HG03159 (cell line): ENCODE data around the gene OR8B4.
A peak's percentile ranks its signal among the peaks of the same experiment; 100 is the strongest.
"Not testable (repeated sequence)": the region's sequence is repeated elsewhere in the genome, so short reads cannot be mapped to it uniquely, and the experiment has no call there.

Experiments
- ATAC-seq: cut with Tn5 transposase; IDR thresholded peaks from one replicate; pipeline ENCODE4 v1.9.1; 2021; ENCODE audit warnings: mild to moderate bottlenecking, moderate library complexity; ENCODE audit not compliant: unreplicated experiment

The OR8B4 gene

DNA sequence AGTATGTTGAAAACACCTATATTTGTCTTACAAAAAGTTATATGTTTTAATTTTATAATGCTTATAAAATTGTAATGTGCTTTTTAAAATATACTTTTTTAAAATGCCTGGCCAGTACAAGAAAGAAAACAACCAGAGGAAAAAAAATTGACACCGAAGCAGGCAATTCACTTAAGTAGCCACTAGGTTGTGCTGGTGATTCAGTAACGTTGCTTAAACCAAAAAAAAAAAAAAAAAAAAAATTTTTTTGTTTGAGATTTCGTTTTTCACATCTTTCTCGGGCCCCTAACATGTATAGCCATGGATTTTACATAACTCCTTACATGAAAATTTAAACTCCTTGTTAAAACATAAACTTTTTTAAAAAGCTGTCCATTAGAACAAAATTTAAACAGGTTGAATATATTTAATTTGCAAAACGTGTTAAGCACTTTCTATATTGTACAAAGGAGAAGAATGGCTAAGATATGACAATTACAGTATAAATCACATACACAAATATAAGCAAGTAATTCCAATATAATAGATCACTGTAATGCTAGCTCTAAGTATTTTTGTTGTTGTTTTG, 9.2 kb downstream of the OR8B4 start:
- peak; percentile 65 for ATAC-seq

DNA sequence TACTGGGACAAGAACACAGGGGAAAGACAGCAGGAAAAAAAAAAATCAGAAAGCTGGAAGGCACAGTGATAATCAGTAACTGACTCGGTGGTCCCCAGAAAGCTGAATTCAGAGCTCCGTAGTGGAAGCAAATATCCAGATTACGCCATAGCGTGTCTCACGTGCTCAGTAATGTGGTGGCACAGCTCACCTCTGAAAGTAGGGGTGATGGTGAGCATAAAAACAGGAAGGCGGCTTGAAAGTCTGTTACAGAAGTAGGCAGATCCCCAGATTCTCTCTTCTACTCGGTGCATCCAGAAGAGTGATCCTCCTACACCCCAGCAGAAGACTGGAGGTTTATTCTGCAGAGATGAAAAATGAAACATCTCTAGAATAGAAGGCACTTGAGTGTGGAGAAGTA, 14.8 kb downstream of the OR8B4 start:
- no peak for ATAC-seq

DNA sequence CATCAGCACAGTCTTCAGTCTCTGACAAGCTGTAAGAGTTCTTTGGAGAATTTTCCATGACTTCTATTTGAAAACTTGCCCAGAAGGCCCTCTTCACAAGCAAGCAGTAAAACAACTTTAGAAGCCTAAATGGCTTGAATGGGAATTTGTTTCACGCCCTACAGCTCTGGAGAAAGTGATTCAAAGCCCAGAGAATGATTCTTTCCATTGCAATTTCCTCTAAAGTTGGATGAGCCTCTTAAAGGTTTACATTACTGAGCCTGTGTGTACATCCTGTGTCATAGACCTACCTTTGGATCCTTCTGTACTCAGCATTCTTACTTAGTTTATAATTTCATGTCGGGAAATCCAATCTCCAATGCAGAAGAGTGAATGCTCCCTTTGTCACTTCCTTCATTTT, 19.1 kb downstream of the OR8B4 start:
- ATAC-seq, result no peak

DNA sequence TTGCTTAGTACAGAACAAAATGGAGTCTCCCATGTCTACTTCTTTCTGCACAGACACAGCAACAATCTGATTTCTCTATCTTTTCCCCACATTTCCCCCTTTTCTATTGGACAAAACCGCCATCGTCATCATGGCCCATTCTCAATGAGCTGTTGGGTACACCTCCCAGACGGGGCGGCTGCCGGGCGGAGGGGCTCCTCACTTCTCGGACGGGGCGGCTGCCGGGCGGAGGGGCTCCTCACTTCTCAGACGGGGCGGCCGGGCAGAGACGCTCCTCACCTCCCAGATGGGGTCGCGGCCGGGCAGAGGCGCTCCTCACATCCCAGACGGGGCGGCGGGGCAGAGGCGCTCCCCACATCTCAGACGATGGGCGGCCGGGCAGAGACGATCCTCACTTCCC, 21.5 kb downstream of the OR8B4 start:
- not testable (repeated sequence) for ATAC-seq

DNA sequence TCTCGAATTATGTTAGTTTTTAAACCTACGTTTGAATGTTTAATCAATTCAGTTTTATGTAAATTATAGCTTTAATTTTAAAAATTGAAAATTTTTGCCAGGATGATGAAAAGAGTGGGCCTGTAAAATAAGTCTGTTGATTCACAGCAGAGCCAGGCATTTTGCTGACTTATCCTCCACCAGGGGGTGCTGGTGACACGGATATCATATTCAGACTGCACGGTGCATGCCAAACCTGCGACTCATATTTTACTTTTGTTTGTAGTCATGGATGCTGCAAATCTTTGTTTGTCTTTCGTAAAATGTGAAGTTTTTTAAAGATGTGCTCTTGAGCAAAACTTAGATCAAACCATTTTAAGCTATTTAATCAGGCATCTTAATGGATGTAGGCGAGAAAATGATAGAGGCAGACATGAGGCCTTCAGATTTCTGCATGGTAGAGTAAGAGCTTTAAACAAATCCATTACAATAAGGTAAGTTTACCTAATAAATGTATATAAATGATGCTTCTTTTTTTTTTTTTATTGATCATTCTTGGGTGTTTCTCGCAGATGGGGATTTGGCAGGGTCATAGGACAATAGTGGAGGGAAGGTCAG, 22.2 kb downstream of the OR8B4 start:
- ATAC-seq, result peak; percentile 98

DNA sequence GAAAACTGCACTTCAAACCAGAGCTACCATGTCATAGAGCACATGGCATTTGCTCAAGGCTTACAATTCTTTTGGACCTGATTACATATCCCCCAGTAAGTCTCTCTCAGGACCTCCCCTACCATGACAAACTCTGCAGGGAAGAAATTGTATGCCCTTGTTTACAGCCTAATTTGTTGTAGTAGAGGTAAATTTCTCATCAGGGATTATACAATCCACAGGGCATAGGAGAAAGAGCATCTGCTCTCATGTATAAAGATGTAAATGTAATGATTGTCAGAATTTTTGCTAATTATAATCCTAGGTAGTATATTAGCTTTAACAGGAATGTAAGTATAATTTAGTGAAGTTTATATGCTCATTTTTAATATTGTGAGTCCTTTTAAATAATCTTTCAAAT, 25.7 kb downstream of the OR8B4 start, which contains the start of gene OR8B3:
TSS of gene OR8B3 (minus strand) at position 101 of the 400 bp plus-strand sequence. CDS start 1,673 bp downstream, outside the sequence.
- ATAC-seq, result no peak

DNA sequence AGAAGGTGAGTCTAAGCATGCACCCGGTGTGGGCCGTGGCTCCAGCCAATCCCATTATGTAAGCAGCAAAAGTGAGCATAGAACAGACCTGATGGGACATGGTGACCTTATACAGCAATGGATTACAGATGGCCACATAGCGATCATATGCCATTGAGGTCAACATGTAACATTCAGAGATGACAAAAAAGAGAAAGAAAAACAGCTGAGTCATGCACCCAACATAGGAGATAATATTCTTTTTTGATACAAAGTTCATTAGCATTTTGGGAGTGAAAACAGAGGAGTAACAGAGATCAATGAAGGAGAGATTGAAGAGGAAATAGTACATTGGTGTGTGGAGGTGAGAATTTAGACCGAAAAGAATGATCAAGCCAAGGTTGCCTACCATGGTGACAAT, 27.8 kb downstream of the OR8B4 start:
- ATAC-seq, result not testable (repeated sequence)

DNA sequence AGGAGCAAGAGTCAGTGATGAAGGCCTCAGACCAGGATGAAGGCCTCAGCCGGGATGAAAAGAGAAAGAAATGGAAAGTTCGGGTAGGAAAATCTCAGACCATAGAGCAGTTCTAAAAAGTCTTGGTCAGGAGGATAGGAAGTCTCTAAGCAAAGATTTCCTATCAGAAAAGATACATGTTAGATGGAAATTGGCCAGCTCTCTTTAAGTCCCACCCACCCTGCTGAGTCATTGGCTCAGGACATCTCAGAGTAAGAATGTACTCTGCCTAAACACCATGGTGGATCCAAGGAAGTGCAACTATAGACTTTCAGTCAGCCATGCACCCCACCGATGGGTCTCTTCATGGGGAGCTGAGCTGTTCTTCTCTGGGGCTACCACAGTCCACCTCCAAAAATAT, 30.3 kb downstream of the OR8B4 start:
- no peak for ATAC-seq

DNA sequence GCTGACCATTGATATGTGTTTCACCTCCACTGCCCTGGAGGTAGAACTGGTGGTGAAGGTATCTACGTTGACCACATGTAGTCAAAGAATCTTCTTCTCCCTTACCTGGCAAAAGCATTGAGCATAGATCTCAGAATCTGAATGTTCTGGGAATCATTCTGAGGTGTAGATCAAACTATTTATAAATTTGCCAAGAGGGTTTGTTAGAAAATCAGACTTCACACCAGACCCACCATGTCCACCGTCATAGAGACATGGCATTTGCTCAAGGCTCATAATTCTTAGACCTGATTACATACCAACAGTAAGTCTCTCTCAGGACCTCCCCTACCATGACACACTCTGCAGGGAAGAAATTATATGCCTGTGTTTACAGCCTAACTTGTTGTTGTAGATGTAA, 40.3 kb downstream of the OR8B4 start, which contains the start of gene OR8B2:
TSS of gene OR8B2 (minus strand) at position 101 of the 400 bp plus-strand sequence. CDS start 1,156 bp downstream, outside the sequence.
- no peak for ATAC-seq

DNA sequence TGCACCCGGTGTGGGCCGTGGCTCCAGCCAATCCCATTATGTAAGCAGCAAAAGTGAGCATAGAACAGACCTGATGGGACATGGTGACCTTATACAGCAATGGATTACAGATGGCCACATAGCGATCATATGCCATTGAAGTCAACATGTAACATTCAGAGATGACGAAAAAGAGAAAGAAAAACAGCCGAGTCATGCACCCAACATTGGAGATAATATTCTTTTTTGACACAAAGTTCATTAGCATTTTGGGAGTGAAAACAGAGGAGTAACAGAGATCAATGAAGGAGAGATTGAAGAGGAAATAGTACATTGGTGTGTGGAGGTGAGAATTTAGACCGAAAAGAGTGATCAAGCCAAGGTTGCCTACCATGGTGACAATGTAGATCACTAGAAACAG, 41.8 kb downstream of the OR8B4 start:
- not testable (repeated sequence) for ATAC-seq

DNA sequence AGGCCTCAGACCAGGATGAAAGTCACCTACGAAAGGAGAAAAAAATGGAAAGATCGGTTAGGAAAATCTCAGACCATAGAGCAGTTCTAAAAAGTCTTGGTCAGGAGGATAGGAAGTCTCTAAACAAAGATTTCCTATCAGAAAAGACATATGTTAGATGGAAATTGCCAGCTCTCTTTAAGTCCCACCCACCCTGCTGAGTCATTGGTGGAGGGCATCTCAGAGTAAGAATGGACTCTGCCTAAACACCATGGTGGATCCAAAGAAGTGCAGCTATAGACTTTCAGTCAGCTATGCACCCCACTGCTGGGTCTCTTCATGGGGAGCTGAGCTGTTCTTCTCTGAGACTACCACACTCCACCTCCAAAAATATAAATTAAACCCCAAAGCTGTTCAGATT, 44.1 kb downstream of the OR8B4 start:
- ATAC-seq, result no peak

DNA sequence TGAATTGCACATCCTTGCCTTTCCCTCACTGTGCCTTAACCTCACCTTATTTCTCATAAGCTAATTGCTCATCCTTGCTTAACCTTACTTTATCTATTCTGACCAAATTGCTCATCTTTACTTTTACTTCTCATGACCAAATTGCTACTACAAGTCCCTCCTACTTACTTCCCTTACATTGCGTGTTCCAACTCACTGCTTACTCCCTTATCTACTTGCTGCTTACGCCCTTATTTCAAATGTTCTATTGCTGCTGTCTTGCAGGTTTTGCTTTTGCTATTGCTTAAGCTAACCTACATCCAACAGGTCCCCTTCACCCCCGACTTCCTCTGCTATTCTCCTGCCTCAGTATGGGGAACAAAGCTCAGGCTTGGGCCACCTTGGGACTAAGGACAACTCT, 48.4 kb downstream of the OR8B4 start:
- ATAC-seq, result no peak
